ENCODE measurements around the gene HYCC1.

GRCh38 chr7:22998519-22998896, 15.4 kb downstream of the HYCC1 start:
- TF ChIP-seq CTCF (IDR thresholded peaks at IDR 0.05) = no peak
- no peak for TF ChIP-seq EP300 (IDR thresholded peaks at IDR 0.05)
- no peak for TF ChIP-seq POLR2A (IDR thresholded peaks at IDR 0.05)
